K562 (cell line): Measurements from ENCODE around the gene TRPM8. TPM values are rescaled to one million over a fixed set of nuclear protein-coding genes. Genes with fewer than 3 reads are reported as not detected.
A peak's percentile ranks its signal among the peaks of the same experiment; 100 is the strongest.
"Not testable (repeated sequence)": the region's sequence is repeated elsewhere in the genome, so short reads cannot be mapped to it uniquely, and the experiment has no call there.

Source experiments
- ATAC-seq: fragments of 200-7000 bp; cut with Tn5 transposase; 3 replicates; pipeline ENCODE4 v1.9.1; 2020; ENCODE audit warnings: moderate library complexity
- BruUV-seq: library from RNA; stranded (reverse); fragments of 400-500 nt; replicated peaks from 2 replicates; lab custom pipeline; 2021; lab: Mats Ljungman, UMichigan
- CTCF ChIA-PET: fragments of 300-600 bp; formaldehyde crosslinking; extraction: SDS; loops from one replicate; lab custom pipeline; 2021; ENCODE audit warnings: low intra/inter-chr PET ratio; lab: Yijun Ruan, JAX
- POLR2A ChIA-PET: fragments of 300-600, 350-650 bp; sonication (Branson Sonifier 250); formaldehyde crosslinking; extraction: SDS; loops from one replicate; lab custom pipeline; 2021; ENCODE audit warnings: antibody characterized with exemption, inconsistent platforms; lab: Yijun Ruan, JAX
- DNase-seq, 4 experiments: peaks; one replicate each; pipeline versions ENCODE4 v3.0.0 to v3.0.0-alpha.2; 2011 to 2018; ENCODE audit warnings: low spot score in 3 of 4, mixed read lengths in 3 of 4; ENCODE audit errors: extremely low read depth in 1 of 4
- FAIRE-seq: peaks from 2 replicates; lab custom pipeline; 2011; peaks lifted over from hg19 to GRCh38; lab: Jason Lieb, UNC
- H2AFZ ChIP-seq: 2 replicates; pipeline ENCODE4 v1.6.0; 2011; ENCODE audit warnings: low read depth, low read length, control low read depth, inconsistent platforms
- H3K27ac ChIP-seq: fragments of 200-600 bp; 3 replicates; pipeline ENCODE4 v1.8.0; 2011; ENCODE audit warnings: low read depth, mild to moderate bottlenecking, control low read depth, inconsistent platforms, low read length, moderate library complexity, mixed read lengths; ENCODE audit errors: extremely low read depth
- H3K27me3 ChIP-seq, 2 experiments: fragments of 300-600 bp in 1 of 2; 2 replicates in 1 of 2; 3 replicates in 1 of 2; pipeline versions ENCODE4 v1.6.0 to v1.8.0; 2011; ENCODE audit warnings: inconsistent platforms in 2 of 2, low read length in 2 of 2, mild to moderate bottlenecking in 1 of 2, mixed read lengths in 1 of 2, moderate library complexity in 1 of 2; ENCODE audit not compliant: control insufficient read depth in 2 of 2, insufficient read depth in 2 of 2
- H3K36me3 ChIP-seq: fragments of 300-600 bp; 3 replicates; pipeline ENCODE4 v1.8.0; 2011; ENCODE audit warnings: mild to moderate bottlenecking, low read length, inconsistent platforms; ENCODE audit not compliant: control insufficient read depth, insufficient read depth
- H3K4me1 ChIP-seq, 2 experiments: fragments of 200-600 bp in 1 of 2; replicated peaks in 1 of 2; 2 replicates in 1 of 2; 3 replicates in 1 of 2; pipeline versions ENCODE4 v1.5.1 to v1.8.0; 2011; ENCODE audit warnings: inconsistent platforms in 2 of 2, low read length in 2 of 2, mild to moderate bottlenecking in 1 of 2, mixed read lengths in 1 of 2, moderate library complexity in 1 of 2; ENCODE audit not compliant: control insufficient read depth in 2 of 2, insufficient read depth in 2 of 2
- H3K4me2 ChIP-seq: 2 replicates; pipeline ENCODE4 v1.6.1; 2011; ENCODE audit warnings: low read length, control low read depth, inconsistent platforms, mixed read lengths; ENCODE audit not compliant: insufficient read depth
- H3K4me3 ChIP-seq: fragments of 200-600 bp; sonication (generic), shearing (Covaris generic); 2 replicates; pipeline ENCODE4 v1.5.1; 2016; ENCODE audit warnings: control low read depth, inconsistent platforms
- H3K79me2 ChIP-seq: fragments of 200-600 bp; 3 replicates; pipeline ENCODE4 v1.8.0; 2011; ENCODE audit warnings: low read length, inconsistent platforms; ENCODE audit not compliant: control insufficient read depth, insufficient read depth
- H3K9ac ChIP-seq, 2 experiments: 2 replicates each; pipeline versions ENCODE4 v1.6.0 to v1.6.1; 2011; ENCODE audit warnings: low read depth in 2 of 2, low read length in 2 of 2, control low read depth in 1 of 2, inconsistent platforms in 1 of 2, mild to moderate bottlenecking in 1 of 2, mixed read lengths in 1 of 2; ENCODE audit not compliant: insufficient read depth in 1 of 2
- H3K9me1 ChIP-seq: one replicate; pipeline ENCODE4 v1.6.0; 2011; ENCODE audit warnings: inconsistent platforms, mild to moderate bottlenecking, low read length, moderate library complexity; ENCODE audit not compliant: control insufficient read depth, insufficient read depth
- H3K9me3 ChIP-seq: replicated peaks from 2 replicates; pipeline ENCODE4 v1.5.1; 2011; ENCODE audit warnings: low read depth, low read length, inconsistent platforms; ENCODE audit not compliant: control insufficient read depth, insufficient read depth
- H4K20me1 ChIP-seq: replicated peaks from 2 replicates; pipeline ENCODE4 v1.6.1; 2011; ENCODE audit warnings: low read length, inconsistent platforms, mixed read lengths; ENCODE audit not compliant: control insufficient read depth, insufficient read depth
- CEBPG ChIP-seq, 3 experiments: fragments of 200-800 bp in 1 of 3; sonication (Bioruptor generic) in 1 of 3; sonication (generic) in 1 of 3; formaldehyde crosslinking in 1 of 3; IDR thresholded peaks in 2 of 3; conservative IDR thresholded peaks in 1 of 3; 2 replicates each; pipeline versions ENCODE4 v1.6.1 to v1.8.0; 2016 to 2022; ENCODE audit warnings: missing compliant biosample characterization in 2 of 3, missing genetic modification characterization in 2 of 3, mild to moderate bottlenecking in 1 of 3, missing genetic modification reagents in 1 of 3
- CREBBP ChIP-seq: IDR thresholded peaks from one replicate; pipeline ENCODE4 v1.6.1; 2012; ENCODE audit warnings: low read depth, mild to moderate bottlenecking, control low read depth, inconsistent platforms, low read length
- PYGO2 ChIP-seq: fragments of 450-650 bp; IDR thresholded peaks from 2 replicates; pipeline ENCODE4 v1.6.1; 2016; ENCODE audit warnings: mild to moderate bottlenecking, missing genetic modification characterization, moderate library complexity, missing compliant biosample characterization
- RNF219 ChIP-seq: fragments of 250-450 bp; sonication (Bioruptor Pico); IDR thresholded peaks from 2 replicates; pipeline ENCODE4 v1.5.0; 2022; ENCODE audit warnings: mild to moderate bottlenecking
- STAT6 ChIP-seq: sonication (generic); formaldehyde crosslinking; IDR thresholded peaks from 2 replicates; pipeline ENCODE4 v1.8.1; 2023; ENCODE audit warnings: mild to moderate bottlenecking, missing genetic modification reagents
- THAP7 ChIP-seq: fragments of 250-450 bp; sonication (Bioruptor Pico); IDR thresholded peaks from 2 replicates; pipeline ENCODE4 v1.5.0; 2021
- THRAP3 ChIP-seq: fragments of 450-650 bp; IDR thresholded peaks from 2 replicates; pipeline ENCODE4 v1.6.1; 2016; ENCODE audit warnings: mild to moderate bottlenecking, inconsistent platforms, borderline replicate concordance
- XRCC5 ChIP-seq: fragments of 200-400 bp; formaldehyde crosslinking; IDR thresholded peaks from 2 replicates; pipeline ENCODE4 v1.6.1; 2017; ENCODE audit warnings: low read depth, mild to moderate bottlenecking, low read length
- WGBS: fragments of 100-300 bp; shearing (Covaris generic); methylation state at CpG from one replicate; pipeline ENCODE4 v1.1.6; 2016; ENCODE audit warnings: low coverage, mixed read lengths; ENCODE audit not compliant: insufficient coverage; ENCODE audit errors: missing lambda C conversion rate; 5-methylcytosine and 5-hydroxymethylcytosine counted together
- in situ Hi-C: fragments of 300-500 bp; cut with MboI; formaldehyde crosslinking; loops from 4 replicates; pipeline ENCODE4 v1.15.0; 2018; ENCODE audit warnings: inconsistent platforms, mixed read lengths
- intact Hi-C: fragments of 100-400 bp; cut with micrococcal nuclease; formaldehyde crosslinking; loops from 2 replicates; pipeline ENCODE4 v1.14.2; 2022
- polyA plus RNA-seq, 8 experiments: library from polyadenylated mRNA; depleted of rRNA in 4 of 8; stranded (reverse) in 5 of 8; unstranded in 3 of 8; fragments of >200 nt; fragmentation: Nextera tagmentation in 2 of 8; fragmentation: Illumina TruSeq in 1 of 8; extraction: Ambion mirVana in 2 of 8; extraction: Trizol in 1 of 8; gene quantifications; 2 replicates each; pipeline versions ENCODE4 v1.2.1 to v1.2.3, GENCODE V29; 2011 to 2014; ENCODE audit warnings: inconsistent platforms in 1 of 8, missing spikeins in 1 of 8
- total RNA-seq, 7 experiments: library from RNA; depleted of rRNA in 6 of 7; stranded (reverse); fragments of >200 nt in 6 of 7; fragmentation: Illumina TruSeq in 2 of 7; extraction: Trizol in 2 of 7; gene quantifications; 2 replicates each; pipeline versions ENCODE4 v1.2.1 to v1.2.3, GENCODE V29; 2011 to 2021; ENCODE audit warnings: low replicate concordance in 1 of 7

Gene TRPM8
- total and polyA plus RNA-seq, 9 of the 15 experiments (the other 6 are each of a cell fraction or from before 2014, with no cell fraction given), result not detected

DNA sequence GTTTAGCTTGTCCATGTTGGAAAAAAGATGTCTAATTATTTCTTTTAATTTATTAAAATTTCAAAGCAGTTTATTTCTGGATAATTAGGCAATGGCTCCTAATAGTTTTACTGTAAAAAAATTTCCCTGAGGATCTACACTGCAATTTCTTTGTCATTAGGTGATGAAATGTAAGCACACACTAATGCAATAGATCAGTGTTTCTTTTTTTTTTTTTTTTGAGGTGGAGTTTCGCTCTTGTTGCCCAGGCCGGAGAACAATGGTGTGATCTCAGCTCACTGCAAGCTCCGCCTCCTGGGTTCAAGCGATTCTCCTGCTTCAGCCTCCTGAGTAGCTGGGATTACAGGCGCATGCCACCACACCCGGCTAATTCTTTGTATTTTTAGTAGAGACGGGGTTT lies 48.5 kb downstream of the TRPM8 start:
- BruUV-seq; H3K4me3 ChIP-seq; H3K4me2 ChIP-seq; FAIRE-seq; H4K20me1 ChIP-seq; intact Hi-C loops; CTCF ChIA-PET; DNase-seq; H3K9ac ChIP-seq; ATAC-seq; POLR2A ChIA-PET; H3K79me2 ChIP-seq; H2AFZ ChIP-seq; H3K36me3 ChIP-seq; in situ Hi-C loops; H3K9me3 ChIP-seq; H3K9me1 ChIP-seq; H3K4me1 ChIP-seq; H3K27ac ChIP-seq; TF ChIP-seq CEBPG (CRISPR knock-in tag; IDR thresholded peaks at IDR 0.05): not testable (repeated sequence)
- peaks cover 0 to 13% of the 10 kb centered on the region in 2 experiments; a peak in 2 of 5 replicates for H3K27me3 ChIP-seq
- 5% methylated on average over 4 of the region's 7 CpGs for WGBS
- peak in 1 of 2 experiments; percentile 46; a peak in 2 of 4 replicates for TF ChIP-seq CEBPG (tag; conservative IDR thresholded peaks at IDR 0.05 in 1 of 2, IDR thresholded peaks at IDR 0.05 in 1 of 2)

DNA sequence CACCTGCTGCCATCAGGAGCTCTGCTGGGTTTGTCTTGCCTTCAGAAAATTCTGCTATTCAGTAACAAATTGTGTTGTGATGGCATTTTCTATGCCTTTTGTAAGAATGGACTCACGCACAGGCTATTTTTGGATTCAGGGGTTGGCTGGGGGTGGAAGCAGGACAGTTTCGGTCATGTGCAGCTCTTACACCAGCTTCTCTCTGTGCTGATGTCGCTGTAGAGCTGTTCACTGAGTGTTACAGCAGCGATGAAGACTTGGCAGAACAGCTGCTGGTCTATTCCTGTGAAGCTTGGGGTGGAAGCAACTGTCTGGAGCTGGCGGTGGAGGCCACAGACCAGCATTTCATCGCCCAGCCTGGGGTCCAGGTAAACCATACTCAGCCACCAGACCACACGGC lies 49.2 kb downstream of the TRPM8 start:
- no TSS peak for BruUV-seq
- in situ Hi-C loops (no loop called here), intact Hi-C loops (no loop called here)
- H3K27ac ChIP-seq, result no peak overlapping the region
- H3K9me1 ChIP-seq, result no peaks in the 10 kb centered on the region
- WGBS, result 0% methylated on average over 7 of the region's 7 CpGs
- DNase-seq (no peak), ATAC-seq (no peak), FAIRE-seq (no peak)
- H3K9me3 ChIP-seq, result no peaks in the 10 kb centered on the region
- H3K9ac ChIP-seq, result no peak overlapping the region
- H2AFZ ChIP-seq, result no peak overlapping the region
- no peak overlapping the region for H3K4me3 ChIP-seq
- H4K20me1 ChIP-seq, result no peaks in the 10 kb centered on the region
- no peak overlapping the region for H3K4me2 ChIP-seq
- peaks cover 0 to 13% of the 10 kb centered on the region in 2 experiments; a peak in 2 of 5 replicates for H3K27me3 ChIP-seq
- ChIA-PET CTCF (no interaction called here), POLR2A (no interaction called here)
- H3K4me1 ChIP-seq, result no peaks in the 10 kb centered on the region
- H3K36me3 ChIP-seq, result no peaks in the 10 kb centered on the region
- no peaks in the 10 kb centered on the region for H3K79me2 ChIP-seq
- no peak for TF ChIP-seq THAP7
- no peak for TF ChIP-seq PYGO2
- TF ChIP-seq CREBBP, result no peak
- no peak for TF ChIP-seq THRAP3
- TF ChIP-seq STAT6 (CRISPR knock-in tag), result no peak
- TF ChIP-seq RNF219 (CRISPR knock-in tag), result no peak
- TF ChIP-seq XRCC5, result no peak
